GM23338 (cell line): ENCODE data around the gene ASB1.

ENCODE experiments used
- CREB1 ChIP-seq: fragments of 250-450 bp; sonication (Bioruptor Pico); IDR thresholded peaks from 2 replicates; pipeline ENCODE4 v1.5.0; 2020; ENCODE audit warnings: low read depth, mild to moderate bottlenecking, moderate library complexity
- EZH2 ChIP-seq: fragments of 200-600 bp; sonication (generic); IDR thresholded peaks from one replicate; pipeline ENCODE4 v1.8.0; 2017; ENCODE audit warnings: antibody characterized with exemption, mild to moderate bottlenecking, low read depth; ENCODE audit not compliant: unreplicated experiment
- EZH2phosphoT487 ChIP-seq: fragments of 200-600 bp; sonication (generic); IDR thresholded peaks from one replicate; pipeline ENCODE4 v1.8.1; 2018; ENCODE audit warnings: antibody characterized with exemption; ENCODE audit not compliant: unreplicated experiment
- JUNB ChIP-seq: IDR thresholded peaks from one replicate; pipeline ENCODE4 v1.6.1; 2016; ENCODE audit warnings: antibody characterized with exemption; ENCODE audit not compliant: unreplicated experiment
- POLR2AphosphoS5 ChIP-seq: IDR thresholded peaks from 2 replicates; pipeline ENCODE4 v1.6.1; 2016; ENCODE audit warnings: antibody characterized with exemption, low read depth
- STAT1 ChIP-seq: IDR thresholded peaks from one replicate; pipeline ENCODE4 v1.6.1; 2016; ENCODE audit warnings: antibody characterized with exemption; ENCODE audit not compliant: unreplicated experiment
- ZNF331 ChIP-seq: fragments of 250-450 bp; sonication (Bioruptor Pico); IDR thresholded peaks from 2 replicates; pipeline ENCODE4 v1.5.0; 2020; ENCODE audit warnings: low read depth, mild to moderate bottlenecking, moderate library complexity
- TF ChIP-seq, protein P1 (sequence below): IDR thresholded peaks from one replicate; pipeline ENCODE4 v1.6.1; 2018; ENCODE audit warnings: antibody characterized with exemption; ENCODE audit not compliant: unreplicated experiment
- TF ChIP-seq, protein P2 (sequence below), 2 experiments: fragments of 200-600 bp in 1 of 2; sonication (generic) in 1 of 2; conservative IDR thresholded peaks; 2 replicates each; pipeline versions ENCODE4 v1.5.1 to v1.6.1; 2016 to 2017; ENCODE audit warnings: antibody characterized with exemption in 2 of 2, low read depth in 2 of 2, mild to moderate bottlenecking in 2 of 2, moderate library complexity in 1 of 2

GRCh38 chr2:238380336-238380735 is 46.4 kb upstream of the ASB1 start:
- TF ChIP-seq, protein P1, sequence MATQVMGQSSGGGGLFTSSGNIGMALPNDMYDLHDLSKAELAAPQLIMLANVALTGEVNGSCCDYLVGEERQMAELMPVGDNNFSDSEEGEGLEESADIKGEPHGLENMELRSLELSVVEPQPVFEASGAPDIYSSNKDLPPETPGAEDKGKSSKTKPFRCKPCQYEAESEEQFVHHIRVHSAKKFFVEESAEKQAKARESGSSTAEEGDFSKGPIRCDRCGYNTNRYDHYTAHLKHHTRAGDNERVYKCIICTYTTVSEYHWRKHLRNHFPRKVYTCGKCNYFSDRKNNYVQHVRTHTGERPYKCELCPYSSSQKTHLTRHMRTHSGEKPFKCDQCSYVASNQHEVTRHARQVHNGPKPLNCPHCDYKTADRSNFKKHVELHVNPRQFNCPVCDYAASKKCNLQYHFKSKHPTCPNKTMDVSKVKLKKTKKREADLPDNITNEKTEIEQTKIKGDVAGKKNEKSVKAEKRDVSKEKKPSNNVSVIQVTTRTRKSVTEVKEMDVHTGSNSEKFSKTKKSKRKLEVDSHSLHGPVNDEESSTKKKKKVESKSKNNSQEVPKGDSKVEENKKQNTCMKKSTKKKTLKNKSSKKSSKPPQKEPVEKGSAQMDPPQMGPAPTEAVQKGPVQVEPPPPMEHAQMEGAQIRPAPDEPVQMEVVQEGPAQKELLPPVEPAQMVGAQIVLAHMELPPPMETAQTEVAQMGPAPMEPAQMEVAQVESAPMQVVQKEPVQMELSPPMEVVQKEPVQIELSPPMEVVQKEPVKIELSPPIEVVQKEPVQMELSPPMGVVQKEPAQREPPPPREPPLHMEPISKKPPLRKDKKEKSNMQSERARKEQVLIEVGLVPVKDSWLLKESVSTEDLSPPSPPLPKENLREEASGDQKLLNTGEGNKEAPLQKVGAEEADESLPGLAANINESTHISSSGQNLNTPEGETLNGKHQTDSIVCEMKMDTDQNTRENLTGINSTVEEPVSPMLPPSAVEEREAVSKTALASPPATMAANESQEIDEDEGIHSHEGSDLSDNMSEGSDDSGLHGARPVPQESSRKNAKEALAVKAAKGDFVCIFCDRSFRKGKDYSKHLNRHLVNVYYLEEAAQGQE = no peak
- TF ChIP-seq CREB1 (CRISPR knock-in tag) = no peak
- TF ChIP-seq EZH2 = no peak
- TF ChIP-seq, protein P2, sequence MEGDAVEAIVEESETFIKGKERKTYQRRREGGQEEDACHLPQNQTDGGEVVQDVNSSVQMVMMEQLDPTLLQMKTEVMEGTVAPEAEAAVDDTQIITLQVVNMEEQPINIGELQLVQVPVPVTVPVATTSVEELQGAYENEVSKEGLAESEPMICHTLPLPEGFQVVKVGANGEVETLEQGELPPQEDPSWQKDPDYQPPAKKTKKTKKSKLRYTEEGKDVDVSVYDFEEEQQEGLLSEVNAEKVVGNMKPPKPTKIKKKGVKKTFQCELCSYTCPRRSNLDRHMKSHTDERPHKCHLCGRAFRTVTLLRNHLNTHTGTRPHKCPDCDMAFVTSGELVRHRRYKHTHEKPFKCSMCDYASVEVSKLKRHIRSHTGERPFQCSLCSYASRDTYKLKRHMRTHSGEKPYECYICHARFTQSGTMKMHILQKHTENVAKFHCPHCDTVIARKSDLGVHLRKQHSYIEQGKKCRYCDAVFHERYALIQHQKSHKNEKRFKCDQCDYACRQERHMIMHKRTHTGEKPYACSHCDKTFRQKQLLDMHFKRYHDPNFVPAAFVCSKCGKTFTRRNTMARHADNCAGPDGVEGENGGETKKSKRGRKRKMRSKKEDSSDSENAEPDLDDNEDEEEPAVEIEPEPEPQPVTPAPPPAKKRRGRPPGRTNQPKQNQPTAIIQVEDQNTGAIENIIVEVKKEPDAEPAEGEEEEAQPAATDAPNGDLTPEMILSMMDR (conservative IDR thresholded peaks at IDR 0.05; ENCODE audit: low read depth in 2 of 2) = no peak
- no peak for TF ChIP-seq EZH2phosphoT487
- no peak for TF ChIP-seq POLR2AphosphoS5
- TF ChIP-seq ZNF331 (CRISPR knock-in tag) = no peak
- TF ChIP-seq STAT1 = no peak
- no peak for TF ChIP-seq JUNB
